Measurements from ENCODE around the gene ADGRA1. TPM values are rescaled to one million over a fixed set of nuclear protein-coding genes. Genes with fewer than 3 reads are reported as not detected.

Gene ADGRA1
- total and polyA plus RNA-seq, 2 experiments from 2014 or later, result 0.23 to 0.52 TPM

- Histone ChIP-seq H3K4me1 (ENCODE audit: insufficient read depth) (no peaks in the 10 kb centered on the region), H3K9me2 (ENCODE audit: insufficient read depth) (no peaks in the 10 kb centered on the region), H3K36me3 (ENCODE audit: insufficient read depth) (no peaks in the 10 kb centered on the region), H3K27ac (ENCODE audit: low read depth) (no peak overlapping the region), H3K4me2 (no peak overlapping the region), H3F3A (replicated peaks; ENCODE audit: low read depth) (no peaks in the 10 kb centered on the region), H2AFZ (no peak overlapping the region), H3K27me3 (ENCODE audit: insufficient read depth) (no peaks in the 10 kb centered on the region), H3K79me2 (replicated peaks; ENCODE audit: insufficient read depth) (no peaks in the 10 kb centered on the region), H4K20me1 (replicated peaks; ENCODE audit: insufficient read depth) (no peaks in the 10 kb centered on the region), H3K4me3 (no peak overlapping the region)
- Mint-ChIP-seq H3K27ac (no peak overlapping the region), H3K36me3 (ENCODE audit: low read depth) (no peaks in the 10 kb centered on the region), H3K9me3 (peaks cover 2% of the 10 kb centered on the region; the same call in 1 of the 3 replicates), H3K27me3 (ENCODE audit: insufficient read depth, low read depth, poor library complexity) (peaks cover 7% of the 10 kb centered on the region), H3K4me3 (no peak overlapping the region), H3K4me1 (peaks cover 4% of the 10 kb centered on the region; the same call in 1 of the 3 replicates)
- no peak for TF ChIP-seq NANOG (IDR thresholded peaks at IDR 0.05; ENCODE audit: borderline replicate concordance)
- no peak for TF ChIP-seq ZNF462 (CRISPR knock-in tag; IDR thresholded peaks at IDR 0.05)
- TF ChIP-seq EZH2 (IDR thresholded peaks at IDR 0.05; ENCODE audit: low read depth, unreplicated experiment), result no peak
- TF ChIP-seq POLR2AphosphoS5 (IDR thresholded peaks at IDR 0.05; ENCODE audit: low read depth), result no peak
- no peak for TF ChIP-seq REST (IDR thresholded peaks at IDR 0.05; ENCODE audit: unreplicated experiment)
- TF ChIP-seq JUNB (IDR thresholded peaks at IDR 0.05; ENCODE audit: unreplicated experiment), result no peak
- no peak for TF ChIP-seq CREB1 (CRISPR knock-in tag; IDR thresholded peaks at IDR 0.05; ENCODE audit: low read depth)
- TF ChIP-seq ETS1 (IDR thresholded peaks at IDR 0.05), result no peak
- TF ChIP-seq ZNF114 (CRISPR knock-in tag; IDR thresholded peaks at IDR 0.05), result no peak
- no peak for TF ChIP-seq CTCF (conservative IDR thresholded peaks at IDR 0.05; ENCODE audit: low read depth in 2 of 2)
- no peak for TF ChIP-seq ZNF331 (CRISPR knock-in tag; IDR thresholded peaks at IDR 0.05; ENCODE audit: low read depth)
- TF ChIP-seq EZH2phosphoT487 (IDR thresholded peaks at IDR 0.05; ENCODE audit: unreplicated experiment), result no peak
- TF ChIP-seq STAT1 (IDR thresholded peaks at IDR 0.05; ENCODE audit: unreplicated experiment), result no peak
- no peak for ATAC-seq
- no peak for DNase-seq (ENCODE audit: low spot score)
Measured at GRCh38 chr10:133067149-133068105, 20.3 kb upstream of the ADGRA1 start.
